Muscle of arm (tissue), 12 donors: Measurements from ENCODE around the gene MTFR1L. TPM values are rescaled to one million over a fixed set of nuclear protein-coding genes. Genes with fewer than 3 reads are reported as not detected.

Experiments
- DNase-seq: peaks from one replicate; pipeline ENCODE4 v3.0.0-alpha.2; 2013
- polyA plus RNA-seq, 12 donors: library from polyadenylated mRNA; unstranded; fragments of 120-200 nt; gene quantifications; one replicate each; pipeline ENCODE4 v1.2.1, GENCODE V29; 2013; ENCODE audit not compliant: insufficient read length in 12 of 12

The MTFR1L gene
- polyA plus RNA-seq, 12 donors, result 58.6 to 85.0 (median 65.0) TPM; not detected in 1

GRCh38 chr1:25875856-25876692 is 56.3 kb downstream of the MTFR1L start:
- no peak for DNase-seq

DNA sequence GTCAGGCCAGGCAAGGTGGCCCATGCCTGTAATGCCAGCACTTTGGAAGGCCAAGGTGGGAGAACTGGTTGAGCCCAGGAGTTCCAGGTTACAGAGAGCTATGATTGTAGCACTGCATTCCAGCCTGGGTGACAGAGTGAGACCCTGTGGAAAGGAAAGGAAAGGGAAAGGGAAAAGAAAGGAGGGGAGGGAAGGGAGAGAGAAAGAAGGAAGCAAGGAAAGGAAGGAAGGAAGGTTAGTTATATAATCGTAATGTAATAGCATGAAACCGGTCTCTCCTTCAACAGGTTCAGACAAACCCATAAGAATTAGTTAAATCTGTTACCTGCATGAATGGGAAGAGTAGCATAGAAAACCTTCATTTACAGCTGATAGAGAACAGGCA is 56.9 kb downstream of the MTFR1L start:
- DNase-seq, result no peak

GRCh38 chr1:25877155-25877554 is 57.4 kb downstream of the MTFR1L start:
- no peak for DNase-seq

GRCh38 chr1:25878690-25879089 is 58.9 kb downstream of the MTFR1L start:
- DNase-seq, result no peak

DNA sequence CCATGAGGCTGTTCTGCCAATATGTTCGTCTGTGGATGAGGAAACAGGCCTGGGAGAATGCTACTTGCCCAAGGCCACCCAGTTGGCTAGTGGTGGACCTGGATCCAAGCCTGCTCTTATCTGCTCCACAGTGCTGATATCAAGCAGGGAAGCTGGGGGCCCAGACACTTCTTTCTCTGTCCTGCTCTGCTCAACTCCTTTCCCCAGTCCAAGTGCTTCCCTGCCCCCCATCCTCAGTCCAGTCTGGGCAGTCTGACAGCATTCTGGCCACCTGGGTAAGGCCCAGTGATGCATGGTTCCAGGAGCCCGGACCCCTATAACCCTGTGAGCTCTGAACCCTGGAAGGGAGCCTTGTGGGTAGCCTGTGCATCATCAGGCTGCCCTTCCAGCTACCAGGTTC is 59.9 kb downstream of the MTFR1L start:
- no peak for DNase-seq

DNA sequence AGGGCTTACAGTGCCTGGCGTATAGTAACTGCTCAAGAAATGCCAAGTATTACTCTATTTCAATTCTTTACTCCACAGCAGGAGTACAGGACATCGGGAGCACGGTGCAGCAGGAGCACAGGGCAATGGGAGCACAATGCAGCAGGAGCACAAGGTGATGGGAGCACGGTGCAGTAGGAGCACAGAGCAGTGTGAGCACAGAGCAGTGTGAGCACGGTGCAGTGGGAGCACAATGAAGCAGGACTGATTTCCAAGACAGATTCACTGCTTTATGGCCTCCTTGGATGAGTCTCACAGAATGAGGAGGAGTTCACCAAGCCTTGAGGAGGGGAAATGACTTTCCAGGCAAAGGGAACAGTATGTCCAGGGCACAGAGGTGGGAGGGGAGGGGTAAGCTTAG is 60.8 kb downstream of the MTFR1L start:
- no peak for DNase-seq

GRCh38 chr1:25881266-25881665 is 61.5 kb downstream of the MTFR1L start:
- no peak for DNase-seq

Other genes starting within 250 kb of the MTFR1L start
- 10 to 100 TPM in 9 of 12 donors, 1 to 10 TPM in 2, not detected in 1; 9.3 to 16.2 (median 11.6) TPM for gene MAN1C1, start 203.2 kb upstream of the MTFR1L start, polyA plus RNA-seq
- 10 to 100 TPM in 11 of 12 donors, not detected in 1; 46.6 to 86.5 (median 57.8) TPM for gene SELENON, start 19.8 kb upstream of the MTFR1L start, polyA plus RNA-seq
- gene AUNIP, start 39.5 kb downstream of the MTFR1L start, polyA plus RNA-seq, result 1 to 10 TPM in 8 of 12 donors, under 1 TPM in 2, not detected in 2; 0.62 to 2.2 (median 1.4) TPM
- gene PAQR7, start 55.8 kb downstream of the MTFR1L start, polyA plus RNA-seq, result 10 to 100 TPM in 1 of 12 donors, 1 to 10 TPM in 10, not detected in 1; 5.2 to 12.1 (median 7.0) TPM
- gene STMN1, start 86.5 kb downstream of the MTFR1L start, polyA plus RNA-seq, result 100 to 1,000 TPM in 11 of 12 donors, not detected in 1; 416 to 861 (median 621) TPM
- 100 to 1,000 TPM in 2 of 12 donors, 10 to 100 TPM in 10; 29.4 to 316 (median 79.5) TPM for gene PAFAH2, start 178.1 kb downstream of the MTFR1L start, polyA plus RNA-seq
- gene EXTL1, start 201.8 kb downstream of the MTFR1L start, polyA plus RNA-seq, result 1 to 10 TPM in 10 of 12 donors, not detected in 2; 1.3 to 5.8 (median 3.4) TPM
- 1 to 10 TPM in 4 of 12 donors, under 1 TPM in 6, not detected in 2; 0.08 to 1.8 (median 0.78) TPM for gene SLC30A2, start 226.2 kb downstream of the MTFR1L start, polyA plus RNA-seq
- 10 to 100 TPM in 11 of 12 donors, not detected in 1; 13.4 to 57.6 (median 38.9) TPM for gene TRIM63, start 247.7 kb downstream of the MTFR1L start, polyA plus RNA-seq